SK-N-SH (cell line): Measurements from ENCODE around the gene UCHL3. TPM values are rescaled to one million over a fixed set of nuclear protein-coding genes. Genes with fewer than 3 reads are reported as not detected.

Source experiments
- CTCF ChIA-PET: fragments of 300-600, 350-600 bp; formaldehyde crosslinking; extraction: SDS; loops from one replicate; lab custom pipeline; 2021; lab: Yijun Ruan, JAX
- POLR2A ChIA-PET: fragments of 350-600 bp; sonication (Branson Sonifier 250); formaldehyde crosslinking; extraction: SDS; loops from one replicate; lab custom pipeline; 2020; ENCODE audit warnings: antibody characterized with exemption, inconsistent platforms; lab: Yijun Ruan, JAX
- DNase-seq: peaks from one replicate; pipeline ENCODE4 v3.0.0; 2012
- H2AFZ ChIP-seq: fragments of 200-600 bp; sonication (generic); 2 replicates; pipeline ENCODE4 v1.8.1; 2016; ENCODE audit warnings: antibody characterized with exemption, mild to moderate bottlenecking, low read depth
- H3F3A ChIP-seq: fragments of 200-600 bp; sonication (generic); replicated peaks from 2 replicates; pipeline ENCODE3; 2016; ENCODE audit warnings: antibody characterized with exemption, mild to moderate bottlenecking; ENCODE audit not compliant: insufficient read depth
- H3K27ac ChIP-seq, 2 experiments: fragments of 200-500 bp in 1 of 2; fragments of 200-600 bp in 1 of 2; sonication (Bioruptor generic) in 1 of 2; sonication (generic), shearing (Covaris generic) in 1 of 2; 2 replicates each; pipeline versions ENCODE4 v1.5.1 to v1.6.1; 2014 to 2016; ENCODE audit warnings: low read depth in 2 of 2, inconsistent platforms in 1 of 2, low read length in 1 of 2, mild to moderate bottlenecking in 1 of 2, mixed read lengths in 1 of 2
- H3K27me3 ChIP-seq: fragments of 200-600 bp; sonication (generic), shearing (Covaris generic); 2 replicates; pipeline ENCODE4 v1.6.1; 2016; ENCODE audit warnings: mixed run types; ENCODE audit not compliant: insufficient read depth
- H3K36me3 ChIP-seq, 2 experiments: fragments of 200-500 bp in 1 of 2; fragments of 200-600 bp in 1 of 2; sonication (Bioruptor generic) in 1 of 2; sonication (generic) in 1 of 2; replicated peaks in 1 of 2; 2 replicates each; pipeline versions ENCODE3 to v1.5.1; 2014 to 2016; ENCODE audit warnings: low read length in 1 of 2, mild to moderate bottlenecking in 1 of 2; ENCODE audit not compliant: insufficient read depth in 2 of 2, control insufficient read depth in 1 of 2
- H3K4me1 ChIP-seq, 2 experiments: fragments of 200-500 bp in 1 of 2; fragments of 200-600 bp in 1 of 2; sonication (Bioruptor generic) in 1 of 2; sonication (generic), shearing (Covaris generic) in 1 of 2; 2 replicates each; pipeline versions ENCODE4 v1.5.1 to v1.6.1; 2014 to 2016; ENCODE audit warnings: low read depth in 1 of 2, low read length in 1 of 2, mixed run types in 1 of 2; ENCODE audit not compliant: insufficient read depth in 2 of 2, control insufficient read depth in 1 of 2
- H3K4me2 ChIP-seq: fragments of 200-600 bp; sonication (generic), shearing (Covaris generic); 2 replicates; pipeline ENCODE4 v1.6.1; 2017; ENCODE audit warnings: mixed run types
- H3K4me3 ChIP-seq, 2 experiments: fragments of 200-500 bp in 1 of 2; fragments of 200-600 bp in 1 of 2; sonication (Bioruptor generic) in 1 of 2; sonication (generic), shearing (Covaris generic) in 1 of 2; 2 replicates each; pipeline versions ENCODE4 v1.5.1 to v1.8.1; 2014 to 2016; ENCODE audit warnings: low read depth in 2 of 2, inconsistent platforms in 1 of 2, low read length in 1 of 2, mild to moderate bottlenecking in 1 of 2, mixed read lengths in 1 of 2, moderate library complexity in 1 of 2
- H3K79me2 ChIP-seq: fragments of 200-600 bp; sonication (generic); 2 replicates; pipeline ENCODE4 v1.8.1; 2017; ENCODE audit warnings: mild to moderate bottlenecking; ENCODE audit not compliant: insufficient read depth
- H3K9ac ChIP-seq: fragments of 200-600 bp; sonication (generic); 2 replicates; pipeline ENCODE4 v1.6.1; 2017; ENCODE audit warnings: mixed run types
- H3K9me2 ChIP-seq: fragments of 200-600 bp; sonication (generic); 2 replicates; pipeline ENCODE4 v1.6.1; 2017; ENCODE audit warnings: mixed run types
- H3K9me3 ChIP-seq: fragments of 200-600 bp; sonication (generic); 2 replicates; pipeline ENCODE4 v1.6.1; 2017; ENCODE audit warnings: mixed run types, mild to moderate bottlenecking, moderate library complexity
- H4K20me1 ChIP-seq: fragments of 200-600 bp; sonication (generic); 2 replicates; pipeline ENCODE4 v1.6.1; 2017; ENCODE audit warnings: mild to moderate bottlenecking, mixed run types; ENCODE audit not compliant: insufficient read depth
- ELF1 ChIP-seq: IDR thresholded peaks from 2 replicates; pipeline ENCODE4 v1.4.0; 2012
- EZH2phosphoT487 ChIP-seq: fragments of 200-600 bp; sonication (generic); IDR thresholded peaks from 2 replicates; pipeline ENCODE4 v1.6.1; 2017; ENCODE audit warnings: low read depth, mixed run types, mild to moderate bottlenecking, antibody characterized with exemption, moderate library complexity, borderline replicate concordance
- FOSL2 ChIP-seq: IDR thresholded peaks from 2 replicates; pipeline ENCODE4 v1.4.0; 2012; ENCODE audit warnings: low read depth, mild to moderate bottlenecking, moderate library complexity, borderline replicate concordance
- FOXJ3 ChIP-seq: sonication (generic); formaldehyde crosslinking; IDR thresholded peaks from 2 replicates; pipeline ENCODE4 v1.5.1; 2020; ENCODE audit warnings: mild to moderate bottlenecking, missing genetic modification reagents
- FOXM1 ChIP-seq: IDR thresholded peaks from 2 replicates; pipeline ENCODE4 v1.4.0; 2012; ENCODE audit warnings: low read depth, mild to moderate bottlenecking
- GABPA ChIP-seq: IDR thresholded peaks from 2 replicates; pipeline ENCODE4 v1.4.0; 2012; ENCODE audit warnings: low read depth, mild to moderate bottlenecking
- GATA2 ChIP-seq: sonication (generic); formaldehyde crosslinking; IDR thresholded peaks from 2 replicates; pipeline ENCODE4 v1.5.0; 2020; ENCODE audit warnings: mild to moderate bottlenecking, missing genetic modification reagents
- JUND ChIP-seq: IDR thresholded peaks from 2 replicates; pipeline ENCODE4 v1.4.0; 2012
- MAX ChIP-seq: IDR thresholded peaks from 2 replicates; pipeline ENCODE4 v1.4.0; 2012; ENCODE audit warnings: low read depth
- MXI1 ChIP-seq: IDR thresholded peaks from 2 replicates; pipeline ENCODE4 v1.6.1; 2012; ENCODE audit warnings: mild to moderate bottlenecking, low read depth, low read length, improper control_type of control experiment
- NFIC ChIP-seq: IDR thresholded peaks from 2 replicates; pipeline ENCODE4 v1.4.0; 2012; ENCODE audit warnings: borderline replicate concordance
- PBX3 ChIP-seq: IDR thresholded peaks from 2 replicates; pipeline ENCODE4; 2012
- POLR2AphosphoS5 ChIP-seq: IDR thresholded peaks from 2 replicates; pipeline ENCODE4 v1.6.1; 2012; ENCODE audit warnings: low read depth, low read length
- RAD21 ChIP-seq: IDR thresholded peaks from 2 replicates; pipeline ENCODE4 v1.6.1; 2012; ENCODE audit warnings: mild to moderate bottlenecking, low read length
- RCOR1 ChIP-seq: fragments of 150-350 bp; IDR thresholded peaks from 2 replicates; pipeline ENCODE4 v1.6.1; 2017; ENCODE audit warnings: antibody characterized with exemption, low read length
- RXRA ChIP-seq: IDR thresholded peaks from 2 replicates; pipeline ENCODE4 v1.4.0; 2012; ENCODE audit warnings: low read depth, mild to moderate bottlenecking, borderline replicate concordance
- SIN3A ChIP-seq: IDR thresholded peaks from 2 replicates; pipeline ENCODE4 v1.6.1; 2012; ENCODE audit warnings: low read depth, mild to moderate bottlenecking, low read length, moderate library complexity, borderline replicate concordance
- SMC3 ChIP-seq: IDR thresholded peaks from 2 replicates; pipeline ENCODE4 v1.6.1; 2012; ENCODE audit warnings: low read depth, low read length, improper control_type of control experiment
- TAF1 ChIP-seq: IDR thresholded peaks from 2 replicates; pipeline ENCODE4 v1.6.1; 2012; ENCODE audit warnings: low read depth, mild to moderate bottlenecking, low read length, moderate library complexity, borderline replicate concordance
- TCF12 ChIP-seq: IDR thresholded peaks from 2 replicates; pipeline ENCODE4 v1.4.0; 2012
- TEAD4 ChIP-seq: IDR thresholded peaks from 2 replicates; pipeline ENCODE4 v1.4.0; 2012; ENCODE audit warnings: mild to moderate bottlenecking, borderline replicate concordance; ENCODE audit not compliant: insufficient read depth
- USF1 ChIP-seq: IDR thresholded peaks from 2 replicates; pipeline ENCODE4 v1.4.0; 2012; ENCODE audit warnings: low read depth, borderline replicate concordance
- ZBTB33 ChIP-seq: IDR thresholded peaks from 2 replicates; pipeline ENCODE4 v1.4.0; 2012; ENCODE audit warnings: low read depth, borderline replicate concordance
- WGBS: methylation state at CpG from one replicate; pipeline ENCODE4 v1.1.6; 2017; ENCODE audit warnings: low lambda C conversion rate; 5-methylcytosine and 5-hydroxymethylcytosine counted together
- polyA plus RNA-seq, 3 experiments: library from polyadenylated mRNA; depleted of rRNA; stranded (reverse); fragments of >200 nt; gene quantifications; 2 replicates each; pipeline ENCODE4 v1.2.3, GENCODE V29; 2012

UCHL3 gene
- polyA plus RNA-seq, 1 of the 3 experiments (the other 2 are of a cell fraction), result 28.8 TPM

GRCh38 chr13:75635101-75635827 is 85.7 kb downstream of the UCHL3 start:
- peak overlapping the region; percentile 40; the same call in 1 of the 2 replicates for H2AFZ ChIP-seq
- 85% methylated on average over 28 of the region's 49 CpGs for WGBS
- H3K79me2 ChIP-seq, result peaks cover 86% of the 10 kb centered on the region
- DNase-seq, result no peak
- peak overlapping the region; percentile 86 for H3K4me2 ChIP-seq
- CTCF ChIA-PET, result no interaction called here
- POLR2A ChIA-PET, result no interaction called here
- peak overlapping the region; percentile 67 to 93 for H3K27ac ChIP-seq
- no peaks in the 10 kb centered on the region for H3K9me3 ChIP-seq
- no peaks in the 10 kb centered on the region for H3K27me3 ChIP-seq
- peaks cover 22% of the 10 kb centered on the region for H4K20me1 ChIP-seq
- no peaks in the 10 kb centered on the region for H3K9me2 ChIP-seq
- H3K36me3 ChIP-seq, result peaks cover 4 to 29% of the 10 kb centered on the region in 2 experiments
- peaks cover 42% of the 10 kb centered on the region for H3F3A ChIP-seq
- peaks cover 6 to 10% of the 10 kb centered on the region in 2 experiments; a peak in 3 of 4 replicates for H3K4me1 ChIP-seq
- peak overlapping the region; percentile 92 for H3K9ac ChIP-seq
- peak overlapping the region; percentile 86 to 90 for H3K4me3 ChIP-seq
- TF ChIP-seq SMC3, result no peak

- peak within 1 kb of the TSS; percentile 40; the same call in 1 of the 2 replicates for H2AFZ ChIP-seq
- peak within 1 kb of the TSS; percentile 92 for H3K9ac ChIP-seq
- no peaks in the 10 kb centered on the region for H3K27me3 ChIP-seq
- H3K4me1 ChIP-seq, result peaks cover 6 to 10% of the 10 kb centered on the region in 2 experiments; a peak in 3 of 4 replicates
- peak within 1 kb of the TSS; percentile 75 to 93 for H3K27ac ChIP-seq
- 0% methylated on average over 7 of the region's 76 CpGs for WGBS
- H3K9me3 ChIP-seq, result no peaks in the 10 kb centered on the region
- POLR2A ChIA-PET, result no interaction called here
- H3K4me2 ChIP-seq, result peak within 1 kb of the TSS; percentile 86
- H3F3A ChIP-seq, result peaks cover 42% of the 10 kb centered on the region
- H3K36me3 ChIP-seq, result peaks cover 6 to 32% of the 10 kb centered on the region in 2 experiments
- CTCF ChIA-PET, result interaction anchor here (0.6 kb wide), 1 partner anchor 13 kb away, joined by 3 read pairs; no protein-coding TSS in a partner anchor
- H4K20me1 ChIP-seq, result peaks cover 29% of the 10 kb centered on the region
- H3K79me2 ChIP-seq, result peaks cover 86% of the 10 kb centered on the region
- H3K4me3 ChIP-seq, result peak within 1 kb of the TSS; percentile 86 to 90
- DNase-seq, result peak; percentile 90
- H3K9me2 ChIP-seq, result no peaks in the 10 kb centered on the region
- no peak for TF ChIP-seq USF1
- TF ChIP-seq POLR2AphosphoS5, result peak; percentile 71
- TF ChIP-seq TCF12, result no peak
- no peak for TF ChIP-seq FOSL2
- TF ChIP-seq SIN3A, result no peak
- TF ChIP-seq RXRA, result no peak
- TF ChIP-seq FOXM1, result peak; percentile 80
- peak; percentile 12; the same call in 1 of the 2 replicates for TF ChIP-seq PBX3
- TF ChIP-seq RAD21, result no peak
- TF ChIP-seq JUND, result no peak
- no peak for TF ChIP-seq RCOR1
- TF ChIP-seq NFIC, result no peak
- TF ChIP-seq GABPA, result no peak
- TF ChIP-seq TAF1, result peak; percentile 82
- TF ChIP-seq TEAD4, result peak; percentile 29; the same call in 1 of the 2 replicates
- no peak; the same call in 1 of the 2 replicates for TF ChIP-seq MAX
- TF ChIP-seq EZH2phosphoT487, result no peak
- TF ChIP-seq MXI1, result no peak
- no peak for TF ChIP-seq ELF1
- no peak for TF ChIP-seq ZBTB33
- no peak for TF ChIP-seq GATA2 (CRISPR knock-in tag)
- TF ChIP-seq SMC3, result no peak
- TF ChIP-seq FOXJ3 (CRISPR knock-in tag), result no peak
Measured at GRCh38 chr13:75635828-75636435, 86.3 kb downstream of the UCHL3 start, which contains the start of gene LMO7. Gene LMO7 (plus strand): TSS chr13:75636330. CDS start chr13:75636658, 328 bp downstream.
